HEK293T (cell line): ENCODE data around the gene ARHGAP6.

Experiments
- ARNT ChIP-seq: fragments of 450-650 bp; IDR thresholded peaks from 2 replicates; pipeline ENCODE4 v1.6.1; 2017; ENCODE audit warnings: mild to moderate bottlenecking
- FOXK2 ChIP-seq: fragments of 450-650 bp; IDR thresholded peaks from 2 replicates; pipeline ENCODE4 v1.6.1; 2016; ENCODE audit warnings: mild to moderate bottlenecking
- FOXM1 ChIP-seq: fragments of 450-650 bp; IDR thresholded peaks from 2 replicates; pipeline ENCODE4 v1.6.1; 2017; ENCODE audit warnings: mild to moderate bottlenecking, borderline replicate concordance
- SUZ12 ChIP-seq: fragments of 450-650 bp; IDR thresholded peaks from 2 replicates; pipeline ENCODE4 v1.6.1; 2016; ENCODE audit warnings: mild to moderate bottlenecking

- no peak for TF ChIP-seq FOXM1
- no peak for TF ChIP-seq FOXK2
- TF ChIP-seq ARNT = no peak
- no peak for TF ChIP-seq SUZ12
Measured at GRCh38 chrX:11439846-11440245, 225.9 kb downstream of the ARHGAP6 start.
